Measurements from ENCODE around the gene HOPX.

The HOPX gene

GRCh38 chr4:56633486-56633885 lies 47.6 kb downstream of the HOPX start:
- POLR2A ChIA-PET: no interaction called here
- CTCF ChIA-PET: interaction anchor here (1.4 kb wide), 1 partner anchor 203 kb away, joined by 5 read pairs; no protein-coding TSS in a partner anchor

GRCh38 chr4:56630876-56631666 lies 50.0 kb downstream of the HOPX start:
- POLR2A ChIA-PET: no interaction called here

More at GRCh38 chr4:56633486-56633885, 47.6 kb downstream of the HOPX start:
- no peak for DNase-seq (ENCODE audit: extremely low spot score)
- no peak for TF ChIP-seq CTCF (IDR thresholded peaks at IDR 0.05; ENCODE audit: control extremely low read depth, extremely low read depth, low read depth, missing control alignments)

GRCh38 chr4:56628592-56628991 lies 52.5 kb downstream of the HOPX start:
- no peak for TF ChIP-seq CTCF (IDR thresholded peaks at IDR 0.05; ENCODE audit: control extremely low read depth, extremely low read depth, low read depth, missing control alignments)
- POLR2A ChIA-PET: no interaction called here
- CTCF ChIA-PET: interaction anchor here (1.0 to 3.7 kb wide), 5 partner anchors 8 to 208 kb away, joined by 3 to 23 read pairs (median 10); no protein-coding TSS in a partner anchor
- no peak for DNase-seq (ENCODE audit: extremely low spot score)

More at GRCh38 chr4:56630876-56631666, 50.0 kb downstream of the HOPX start:
- DNase-seq (ENCODE audit: extremely low spot score): no peak
- TF ChIP-seq CTCF (IDR thresholded peaks at IDR 0.05; ENCODE audit: control extremely low read depth, extremely low read depth, low read depth, missing control alignments): no peak
- CTCF ChIA-PET: interaction anchor here (0.9 to 1.3 kb wide), 2 partner anchors 12 to 205 kb away, joined by 3 read pairs; no protein-coding TSS in a partner anchor

GRCh38 chr4:56627985-56628384 lies 53.1 kb downstream of the HOPX start:
- TF ChIP-seq CTCF (IDR thresholded peaks at IDR 0.05; ENCODE audit: control extremely low read depth, extremely low read depth, low read depth, missing control alignments): no peak
- POLR2A ChIA-PET: no interaction called here
- no peak for DNase-seq (ENCODE audit: extremely low spot score)
- CTCF ChIA-PET: interaction anchor here (1.0 to 3.7 kb wide), 7 partner anchors 9 to 209 kb away, joined by 3 to 23 read pairs (median 4); no protein-coding TSS in a partner anchor

- CTCF ChIA-PET: interaction anchor here (0.6 to 3.7 kb wide), 9 partner anchors 9 to 210 kb away, joined by 3 to 23 read pairs (median 4); no protein-coding TSS in a partner anchor
- no peak for TF ChIP-seq CTCF (IDR thresholded peaks at IDR 0.05; ENCODE audit: control extremely low read depth, extremely low read depth, low read depth, missing control alignments)
Measured at GRCh38 chr4:56627375-56627774, 53.7 kb downstream of the HOPX start.

GRCh38 chr4:56626963-56627362 lies 54.1 kb downstream of the HOPX start:
- peak; percentile 18 for TF ChIP-seq CTCF (IDR thresholded peaks at IDR 0.05; ENCODE audit: control extremely low read depth, extremely low read depth, low read depth, missing control alignments)
- DNase-seq (ENCODE audit: extremely low spot score): no peak
- POLR2A ChIA-PET: no interaction called here
- CTCF ChIA-PET: interaction anchor here (0.6 to 3.7 kb wide), 8 partner anchors 12 to 210 kb away, joined by 3 to 23 read pairs (median 4); no protein-coding TSS in a partner anchor

More at GRCh38 chr4:56627375-56627774, 53.7 kb downstream of the HOPX start:
- POLR2A ChIA-PET: no interaction called here
- no peak for DNase-seq (ENCODE audit: extremely low spot score)

Measured in GM10248 (cell line).